ENCODE data around the gene ODF2L.
"Not testable (repeated sequence)": the region's sequence is repeated elsewhere in the genome, so short reads cannot be mapped to it uniquely, and the experiment has no call there.

Gene ODF2L

GRCh38 chr1:86387916-86388627 lies 8.1 kb downstream of the ODF2L start:
- no peak for DNase-seq (ENCODE audit: low read depth, low spot score)

- no peak for DNase-seq (ENCODE audit: low read depth, low spot score)
These were observed 13.2 kb downstream of the ODF2L start for GRCh38 chr1:86382878-86383277.

- no peak for DNase-seq (ENCODE audit: low read depth, low spot score)
These were observed 14.9 kb downstream of the ODF2L start for GRCh38 chr1:86381223-86381622.

GRCh38 chr1:86380257-86380861 lies 15.8 kb downstream of the ODF2L start:
- peak; percentile 63 for DNase-seq (ENCODE audit: low read depth, low spot score)

- no peak for DNase-seq (ENCODE audit: low read depth, low spot score)
These were observed 17.3 kb downstream of the ODF2L start for GRCh38 chr1:86378813-86379212.

- no peak for DNase-seq (ENCODE audit: low read depth, low spot score)
These were observed 18.8 kb downstream of the ODF2L start for GRCh38 chr1:86377341-86377740.

GRCh38 chr1:86375688-86376087 lies 20.4 kb downstream of the ODF2L start:
- DNase-seq (ENCODE audit: low read depth, low spot score): no peak

GRCh38 chr1:86370601-86371022 lies 25.5 kb downstream of the ODF2L start:
- no peak for DNase-seq (ENCODE audit: low read depth, low spot score)

GRCh38 chr1:86365896-86366295 lies 30.2 kb downstream of the ODF2L start:
- DNase-seq (ENCODE audit: low read depth, low spot score): no peak

- no peak for DNase-seq (ENCODE audit: low read depth, low spot score)
These were observed 33.3 kb downstream of the ODF2L start for GRCh38 chr1:86362807-86363206.

GRCh38 chr1:86357796-86358195 lies 38.3 kb downstream of the ODF2L start:
- DNase-seq (ENCODE audit: low read depth, low spot score): no peak

GRCh38 chr1:86356247-86356646 lies 39.9 kb downstream of the ODF2L start:
- DNase-seq (ENCODE audit: low read depth, low spot score): no peak

- DNase-seq (ENCODE audit: low read depth, low spot score): no peak
These were observed 44.0 kb downstream of the ODF2L start for GRCh38 chr1:86352086-86352485.

- not testable (repeated sequence) for DNase-seq (ENCODE audit: low read depth, low spot score)
These were observed 45.9 kb downstream of the ODF2L start for GRCh38 chr1:86350230-86350629.

- DNase-seq (ENCODE audit: low read depth, low spot score): no peak
These were observed 49.7 kb downstream of the ODF2L start for GRCh38 chr1:86346388-86346787.

- DNase-seq (ENCODE audit: low read depth, low spot score): no peak
These were observed 51.1 kb downstream of the ODF2L start for GRCh38 chr1:86345042-86345441.

- DNase-seq (ENCODE audit: low read depth, low spot score): no peak
These were observed 56.2 kb downstream of the ODF2L start for GRCh38 chr1:86339906-86340305.

- DNase-seq (ENCODE audit: low read depth, low spot score): no peak
These were observed 56.9 kb downstream of the ODF2L start for GRCh38 chr1:86339014-86339812.

- no peak for DNase-seq (ENCODE audit: low read depth, low spot score)
These were observed 60.2 kb downstream of the ODF2L start for GRCh38 chr1:86335916-86336315.

- no peak for DNase-seq (ENCODE audit: low read depth, low spot score)
These were observed 70.9 kb downstream of the ODF2L start for GRCh38 chr1:86325264-86325663.

GRCh38 chr1:86324130-86324822 lies 71.8 kb downstream of the ODF2L start:
- DNase-seq (ENCODE audit: low read depth, low spot score): no peak

- DNase-seq (ENCODE audit: low read depth, low spot score): no peak
These were observed 73.9 kb downstream of the ODF2L start for GRCh38 chr1:86322241-86322640.

Data from smooth muscle cell of the brain vasculature (primary cell).